ENCODE data around the gene CTSE. TPM values are rescaled to one million over a fixed set of nuclear protein-coding genes. Genes with fewer than 3 reads are reported as not detected.

Gene CTSE
- total and polyA plus RNA-seq, 2 donors (not counting 1 experiment from before 2014, with no cell fraction given) = not detected

DNA sequence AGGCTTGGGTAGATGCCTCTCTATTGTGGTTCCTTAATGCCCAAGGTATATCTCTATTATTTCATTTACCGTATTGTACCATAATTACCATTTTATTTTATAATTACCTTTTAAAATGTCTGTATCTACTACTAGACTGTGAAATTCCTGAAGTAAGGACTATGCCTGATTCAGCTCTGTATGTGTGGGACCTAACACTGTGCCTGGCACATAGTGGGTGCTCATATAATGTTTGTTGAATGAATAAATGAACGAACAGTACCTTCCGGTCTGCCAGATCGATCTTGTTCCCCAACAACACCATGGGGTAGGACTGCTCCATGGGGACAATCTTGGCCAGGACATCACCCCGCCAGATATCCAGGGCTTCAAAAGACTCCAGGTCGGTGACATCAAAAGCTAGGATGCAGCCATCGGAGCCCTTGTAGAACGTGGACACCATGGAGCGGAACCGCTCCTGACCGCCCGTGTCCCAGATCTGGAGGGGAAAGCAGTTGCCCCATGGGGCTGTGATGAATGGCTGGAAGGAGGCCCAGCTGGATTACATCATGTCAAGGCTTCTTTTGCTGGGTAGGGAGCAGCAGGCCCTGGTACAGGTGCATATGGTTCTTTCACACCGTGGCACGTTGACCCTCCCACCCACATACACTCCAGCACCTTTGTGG, 31.3 kb downstream of the CTSE start:
- Mint-ChIP-seq H3K9me3 (ENCODE audit: insufficient read depth) (peaks cover 7% of the 10 kb centered on the region), H3K27me3 (peaks cover 18% of the 10 kb centered on the region), H3K4me1 (peaks cover 4% of the 10 kb centered on the region), H3K27ac (no peak overlapping the region), H3K4me3 (no peak overlapping the region)
- H3K79me2 ChIP-seq (ENCODE audit: control insufficient read depth, insufficient read depth, low read length) = no peaks in the 10 kb centered on the region
- peaks cover 0 to 6% (median 2%) of the 10 kb centered on the region in 4 experiments for H3K27me3 ChIP-seq (replicated peaks in 1 of 4; ENCODE audit: control extremely low read depth in 1 of 4, control insufficient read depth in 3 of 4, insufficient read depth in 4 of 4, low read length in 3 of 4)
- WGBS (ENCODE audit: insufficient coverage) = 94% methylated on average over 12 of the region's 14 CpGs
- DNase-seq (no peak), ATAC-seq (ENCODE audit: low read depth) (no peak)
- H3K4me3 ChIP-seq (ENCODE audit: control extremely low read depth in 1 of 5, extremely low read depth in 1 of 5, insufficient read depth in 1 of 5, low read depth in 2 of 5, low read length in 4 of 5) = no peak overlapping the region
- intact Hi-C loops (cut with micrococcal nuclease) = no loop called here
- H3K27ac ChIP-seq (ENCODE audit: low read length in 2 of 2) = no peak overlapping the region
- no peak overlapping the region for H3K4me2 ChIP-seq (replicated peaks; ENCODE audit: low read depth, low read length, poor library complexity, severe bottlenecking)
- no peaks in the 10 kb centered on the region for H4K20me1 ChIP-seq (ENCODE audit: control insufficient read depth, insufficient read depth, low read length, poor library complexity, severe bottlenecking)
- H3K9ac ChIP-seq (ENCODE audit: low read length) = no peak overlapping the region
- H3K36me3 ChIP-seq (replicated peaks in 1 of 2; ENCODE audit: control extremely low read depth in 1 of 2, control insufficient read depth in 1 of 2, extremely low read depth in 1 of 2, insufficient read depth in 2 of 2, low read length in 1 of 2) = no peaks in the 10 kb centered on the region
- TF ChIP-seq EZH2 (IDR thresholded peaks at IDR 0.05; ENCODE audit: borderline replicate concordance, insufficient read depth, low read depth, low read length, poor library complexity, severe bottlenecking) = no peak
- TF ChIP-seq, protein P1, sequence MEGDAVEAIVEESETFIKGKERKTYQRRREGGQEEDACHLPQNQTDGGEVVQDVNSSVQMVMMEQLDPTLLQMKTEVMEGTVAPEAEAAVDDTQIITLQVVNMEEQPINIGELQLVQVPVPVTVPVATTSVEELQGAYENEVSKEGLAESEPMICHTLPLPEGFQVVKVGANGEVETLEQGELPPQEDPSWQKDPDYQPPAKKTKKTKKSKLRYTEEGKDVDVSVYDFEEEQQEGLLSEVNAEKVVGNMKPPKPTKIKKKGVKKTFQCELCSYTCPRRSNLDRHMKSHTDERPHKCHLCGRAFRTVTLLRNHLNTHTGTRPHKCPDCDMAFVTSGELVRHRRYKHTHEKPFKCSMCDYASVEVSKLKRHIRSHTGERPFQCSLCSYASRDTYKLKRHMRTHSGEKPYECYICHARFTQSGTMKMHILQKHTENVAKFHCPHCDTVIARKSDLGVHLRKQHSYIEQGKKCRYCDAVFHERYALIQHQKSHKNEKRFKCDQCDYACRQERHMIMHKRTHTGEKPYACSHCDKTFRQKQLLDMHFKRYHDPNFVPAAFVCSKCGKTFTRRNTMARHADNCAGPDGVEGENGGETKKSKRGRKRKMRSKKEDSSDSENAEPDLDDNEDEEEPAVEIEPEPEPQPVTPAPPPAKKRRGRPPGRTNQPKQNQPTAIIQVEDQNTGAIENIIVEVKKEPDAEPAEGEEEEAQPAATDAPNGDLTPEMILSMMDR (IDR thresholded peaks at IDR 0.05) = no peak
- ChIA-PET CTCF (interaction anchor here (1.1 to 2.3 kb wide), 3 partner anchors 12 to 38 kb away, joined by 3 to 23 read pairs (median 7); no protein-coding TSS in a partner anchor), POLR2A (no interaction called here)
- peaks cover 0 to 7% (median 5%) of the 10 kb centered on the region in 3 donors for H3K9me3 ChIP-seq (ENCODE audit: control extremely low read depth in 1 of 3, control insufficient read depth in 2 of 3, insufficient read depth in 1 of 3, low read length in 2 of 3)
- no peak overlapping the region for H2AFZ ChIP-seq (ENCODE audit: insufficient read depth, low read depth, low read length, poor library complexity, severe bottlenecking)
- H3K4me1 ChIP-seq (ENCODE audit: control insufficient read depth in 2 of 2, insufficient read depth in 2 of 2, low read length in 2 of 2) = no peaks in the 10 kb centered on the region

DNA sequence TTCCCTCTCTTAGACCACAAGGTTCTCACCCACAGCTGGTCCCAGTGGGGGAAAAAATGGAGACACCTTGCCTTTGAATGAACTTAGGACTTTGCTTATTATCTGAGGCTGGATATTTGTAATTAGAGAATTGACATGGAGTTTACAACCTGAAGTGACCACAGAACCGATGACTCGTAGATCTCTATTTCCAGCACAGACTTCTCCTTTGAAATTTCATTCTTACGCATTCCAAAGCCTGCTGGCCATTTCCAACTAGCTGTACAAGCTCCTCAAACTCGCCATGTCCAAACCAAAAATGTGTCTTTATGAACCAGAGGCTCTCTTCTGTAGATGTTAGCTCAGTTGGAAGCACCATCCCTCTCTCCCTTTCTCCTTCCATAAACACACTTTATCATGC, 32.5 kb downstream of the CTSE start:
- ATAC-seq (ENCODE audit: low read depth) = no peak
- no peaks in the 10 kb centered on the region for H4K20me1 ChIP-seq (ENCODE audit: control insufficient read depth, insufficient read depth, low read length, poor library complexity, severe bottlenecking)
- Mint-ChIP-seq H3K4me1 (no peaks in the 10 kb centered on the region), H3K27me3 (peaks cover 18% of the 10 kb centered on the region), H3K9me3 (ENCODE audit: insufficient read depth) (no peaks in the 10 kb centered on the region), H3K4me3 (no peak overlapping the region), H3K27ac (no peak overlapping the region)
- 92% methylated on average over 4 of the region's 4 CpGs for WGBS (ENCODE audit: insufficient coverage)
- H3K4me1 ChIP-seq (ENCODE audit: control insufficient read depth in 2 of 2, insufficient read depth in 2 of 2, low read length in 2 of 2) = no peaks in the 10 kb centered on the region
- TF ChIP-seq EZH2 (IDR thresholded peaks at IDR 0.05; ENCODE audit: borderline replicate concordance, insufficient read depth, low read depth, low read length, poor library complexity, severe bottlenecking) = no peak
- TF ChIP-seq, protein P1 (IDR thresholded peaks at IDR 0.05) = no peak
- no peaks in the 10 kb centered on the region for H3K79me2 ChIP-seq (ENCODE audit: control insufficient read depth, insufficient read depth, low read length)
- H3K27ac ChIP-seq (ENCODE audit: low read length in 2 of 2) = no peak overlapping the region
- peaks cover 0 to 6% (median 2%) of the 10 kb centered on the region in 4 experiments for H3K27me3 ChIP-seq (replicated peaks in 1 of 4; ENCODE audit: control extremely low read depth in 1 of 4, control insufficient read depth in 3 of 4, insufficient read depth in 4 of 4, low read length in 3 of 4)
- intact Hi-C loops (cut with micrococcal nuclease) = no loop called here
- no peaks in the 10 kb centered on the region for H3K36me3 ChIP-seq (replicated peaks in 1 of 2; ENCODE audit: control extremely low read depth in 1 of 2, control insufficient read depth in 1 of 2, extremely low read depth in 1 of 2, insufficient read depth in 2 of 2, low read length in 1 of 2)
- no peak for DNase-seq
- H3K9ac ChIP-seq (ENCODE audit: low read length) = no peak overlapping the region
- ChIA-PET CTCF (interaction anchor here (0.7 to 2.3 kb wide), 3 partner anchors 9 to 39 kb away, joined by 3 to 23 read pairs (median 7); no protein-coding TSS in a partner anchor), POLR2A (no interaction called here)
- H3K9me3 ChIP-seq (ENCODE audit: control extremely low read depth in 1 of 3, control insufficient read depth in 2 of 3, insufficient read depth in 1 of 3, low read length in 2 of 3) = peaks cover 0 to under 1% (median under 1%) of the 10 kb centered on the region in 3 donors
- H2AFZ ChIP-seq (ENCODE audit: insufficient read depth, low read depth, low read length, poor library complexity, severe bottlenecking) = no peak overlapping the region
- no peak overlapping the region for H3K4me2 ChIP-seq (replicated peaks; ENCODE audit: low read depth, low read length, poor library complexity, severe bottlenecking)
- H3K4me3 ChIP-seq (ENCODE audit: control extremely low read depth in 1 of 5, extremely low read depth in 1 of 5, insufficient read depth in 1 of 5, low read depth in 2 of 5, low read length in 4 of 5) = no peak overlapping the region

All from B cell (primary cell).